ENCODE data around the gene TBC1D22A.

Gene TBC1D22A

DNA sequence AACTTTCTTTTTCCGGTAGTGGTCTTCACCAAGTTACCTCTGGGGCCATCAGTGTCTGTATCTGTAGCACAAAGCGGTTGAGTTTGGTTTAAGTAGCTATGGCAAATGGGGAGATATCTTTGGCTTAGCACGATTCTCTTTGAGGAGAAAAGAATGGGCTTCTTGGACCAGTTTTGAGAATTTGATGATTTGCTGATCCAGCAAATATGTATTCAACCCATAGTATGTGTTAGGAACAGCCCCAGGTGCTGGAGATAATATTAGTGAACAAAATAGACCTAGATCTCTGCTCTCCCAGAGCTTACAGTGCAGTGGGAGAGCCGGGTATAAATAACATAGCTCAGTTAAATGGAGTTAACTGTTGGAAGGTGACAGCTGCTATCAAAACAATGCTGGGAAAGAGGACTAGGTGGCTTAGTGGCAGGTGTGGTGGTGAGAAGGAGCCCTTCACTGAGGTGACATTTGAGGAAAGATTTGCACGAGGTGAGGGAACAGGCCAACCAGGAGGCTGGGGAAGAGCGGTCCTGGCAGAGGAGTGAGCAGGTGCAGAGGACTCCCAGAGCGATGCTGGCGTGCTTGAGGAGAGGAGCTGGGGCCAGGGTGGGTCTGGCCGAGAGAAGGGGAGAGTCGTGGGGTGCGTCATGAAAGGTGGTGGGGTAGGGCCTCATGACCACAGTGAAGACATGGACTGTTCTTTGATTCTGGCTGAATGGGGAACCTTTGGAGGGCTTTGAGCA is 5.0 kb downstream of the TBC1D22A start:
- no peak overlapping the region for H3K4me3 ChIP-seq (ENCODE audit: low read length)
- no peak for TF ChIP-seq ZNF274 (IDR thresholded peaks at IDR 0.05; ENCODE audit: low read depth, low read length)

DNA sequence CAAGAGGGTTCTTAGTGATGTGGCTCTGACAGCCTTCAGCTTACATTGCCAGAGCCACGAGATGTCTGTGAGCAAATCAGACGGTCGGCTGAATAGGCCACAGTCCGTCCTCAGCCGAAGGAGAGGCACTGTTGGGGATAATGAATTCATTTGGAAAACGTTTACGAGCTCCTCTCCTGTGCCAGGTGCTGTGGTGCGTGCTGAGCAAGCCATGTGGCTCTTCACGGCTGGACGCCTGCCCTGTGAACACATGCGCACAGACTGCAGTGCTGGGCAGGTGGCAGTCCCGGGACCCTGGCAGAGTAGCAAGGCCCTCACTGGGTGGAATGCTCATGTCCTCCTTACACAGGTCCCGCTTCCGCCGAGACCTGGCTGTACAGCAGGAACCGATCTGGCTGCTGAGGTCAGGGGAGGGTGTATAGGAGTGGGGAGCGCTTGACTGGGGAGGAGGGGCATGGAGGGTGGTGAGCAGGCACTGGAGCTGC is 6.8 kb downstream of the TBC1D22A start:
- no peak overlapping the region for H3K4me3 ChIP-seq (ENCODE audit: low read length)
- no peak for TF ChIP-seq ZNF274 (IDR thresholded peaks at IDR 0.05; ENCODE audit: low read depth, low read length)

DNA sequence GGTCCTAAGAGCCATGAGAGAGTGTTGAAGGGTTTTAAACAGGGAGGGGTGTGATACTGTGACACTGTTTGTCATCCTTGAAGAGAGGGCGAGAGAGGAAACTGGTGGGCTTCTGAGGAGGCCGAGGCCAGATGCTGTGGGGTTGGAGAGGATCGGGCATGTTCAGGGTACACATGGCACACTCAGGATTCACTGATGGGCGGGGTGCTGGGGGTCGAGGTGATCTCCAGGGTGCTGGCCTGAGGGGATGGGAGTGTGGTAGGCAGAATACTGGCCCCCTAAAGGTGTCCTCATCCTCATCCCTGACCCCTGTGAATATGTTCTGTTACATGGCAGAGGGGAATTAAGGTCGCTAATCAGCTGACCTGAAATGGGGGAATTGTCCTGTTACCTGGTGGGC is 7.3 kb downstream of the TBC1D22A start:
- no peak overlapping the region for H3K4me3 ChIP-seq (ENCODE audit: low read length)
- no peak for TF ChIP-seq ZNF274 (IDR thresholded peaks at IDR 0.05; ENCODE audit: low read depth, low read length)

DNA sequence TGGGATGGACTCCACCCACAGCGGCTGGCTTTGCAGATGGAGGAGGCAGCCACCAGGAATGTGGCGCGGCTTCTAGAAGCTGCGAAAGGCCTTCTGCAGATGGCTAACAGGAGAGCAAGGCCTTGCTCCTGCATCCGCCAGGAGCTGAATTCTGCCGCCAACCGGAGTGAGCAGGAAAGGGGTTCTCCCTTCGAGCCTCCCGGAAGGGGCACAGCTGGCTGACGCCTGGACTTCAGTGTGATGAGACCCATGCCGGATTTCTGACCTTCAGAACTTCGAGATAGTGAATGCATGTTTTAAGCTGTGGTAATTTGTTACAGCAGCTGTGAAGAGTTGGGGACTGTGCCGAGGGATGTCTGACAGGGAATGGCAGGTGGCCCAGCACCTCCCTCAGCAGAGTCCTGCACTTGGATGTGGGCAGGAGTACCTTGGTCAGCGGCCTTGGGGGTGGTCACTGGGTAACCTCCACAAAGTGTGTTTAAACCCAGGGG is 7.7 kb downstream of the TBC1D22A start:
- H3K4me3 ChIP-seq (ENCODE audit: low read length): peak overlapping the region; percentile 2; the same call in 1 of the 2 replicates

GRCh38 chr22:46770726-46771125 is 8.3 kb downstream of the TBC1D22A start:
- peak overlapping the region; percentile 2; the same call in 1 of the 2 replicates for H3K4me3 ChIP-seq (ENCODE audit: low read length)
- TF ChIP-seq ZNF274 (IDR thresholded peaks at IDR 0.05; ENCODE audit: low read depth, low read length): no peak

More for the DNA sequence above, 7.7 kb downstream of the TBC1D22A start:
- no peak for TF ChIP-seq ZNF274 (IDR thresholded peaks at IDR 0.05; ENCODE audit: low read depth, low read length)

DNA sequence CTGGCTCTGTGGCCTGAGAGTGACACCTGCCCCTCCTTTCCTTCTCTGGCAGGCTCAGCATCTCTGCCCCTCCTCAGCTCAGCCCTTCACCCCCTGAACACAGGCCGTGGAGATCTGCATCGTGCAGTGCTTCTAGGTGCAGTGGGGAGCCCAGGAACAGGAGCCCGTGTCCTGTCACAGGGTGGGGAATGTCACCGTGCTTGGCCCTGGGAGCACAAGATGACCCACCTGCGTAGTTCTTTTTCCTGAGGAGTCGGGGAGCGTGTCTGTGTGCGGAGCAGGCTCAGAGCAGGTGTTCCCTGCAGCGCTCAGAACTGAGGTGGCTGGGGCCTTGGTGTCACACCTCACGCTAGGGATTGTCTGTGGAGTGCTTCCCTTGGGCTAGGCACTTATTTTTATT is 10.6 kb downstream of the TBC1D22A start:
- no peak overlapping the region for H3K4me3 ChIP-seq (ENCODE audit: low read length)
- TF ChIP-seq ZNF274 (IDR thresholded peaks at IDR 0.05; ENCODE audit: low read depth, low read length): no peak

DNA sequence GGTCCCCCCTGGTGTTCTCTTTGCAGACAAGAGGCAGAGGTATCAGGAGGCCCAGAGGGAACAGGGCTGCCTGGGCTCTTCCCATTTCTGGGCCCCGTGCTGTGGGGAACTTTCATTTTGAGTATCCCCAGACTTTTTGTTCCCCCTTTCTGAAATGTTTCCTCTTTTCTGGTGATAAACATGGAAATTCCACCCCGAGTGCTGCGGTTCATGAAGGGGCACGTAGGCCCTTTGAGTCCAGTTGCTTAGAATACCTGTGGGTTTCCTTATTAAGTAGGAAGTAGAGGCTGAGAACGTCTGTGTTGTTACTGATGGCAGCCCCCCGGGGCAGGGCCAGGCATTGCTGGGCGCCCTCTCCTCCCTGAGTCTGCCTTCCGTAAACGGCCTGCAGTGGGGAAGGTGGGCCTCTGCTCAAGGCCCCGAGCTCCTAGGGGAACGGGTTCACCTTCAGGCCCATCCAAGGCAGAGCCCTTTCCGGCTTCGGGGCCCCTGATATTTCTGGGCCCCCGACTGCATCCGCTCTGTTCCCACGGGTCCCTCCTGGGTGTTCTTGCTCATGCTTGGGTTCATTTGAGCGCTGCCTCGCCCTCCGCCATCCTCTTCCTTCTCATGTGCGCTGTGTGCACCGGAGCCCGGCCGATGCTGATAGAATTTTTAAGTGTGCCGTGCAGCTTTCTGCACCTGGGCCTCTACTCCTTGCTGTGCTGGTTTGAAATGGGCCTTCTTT is 12.0 kb downstream of the TBC1D22A start:
- TF ChIP-seq ZNF274 (IDR thresholded peaks at IDR 0.05; ENCODE audit: low read depth, low read length): no peak
- H3K4me3 ChIP-seq (ENCODE audit: low read length): peak overlapping the region; percentile 47; the same call in 1 of the 2 replicates

DNA sequence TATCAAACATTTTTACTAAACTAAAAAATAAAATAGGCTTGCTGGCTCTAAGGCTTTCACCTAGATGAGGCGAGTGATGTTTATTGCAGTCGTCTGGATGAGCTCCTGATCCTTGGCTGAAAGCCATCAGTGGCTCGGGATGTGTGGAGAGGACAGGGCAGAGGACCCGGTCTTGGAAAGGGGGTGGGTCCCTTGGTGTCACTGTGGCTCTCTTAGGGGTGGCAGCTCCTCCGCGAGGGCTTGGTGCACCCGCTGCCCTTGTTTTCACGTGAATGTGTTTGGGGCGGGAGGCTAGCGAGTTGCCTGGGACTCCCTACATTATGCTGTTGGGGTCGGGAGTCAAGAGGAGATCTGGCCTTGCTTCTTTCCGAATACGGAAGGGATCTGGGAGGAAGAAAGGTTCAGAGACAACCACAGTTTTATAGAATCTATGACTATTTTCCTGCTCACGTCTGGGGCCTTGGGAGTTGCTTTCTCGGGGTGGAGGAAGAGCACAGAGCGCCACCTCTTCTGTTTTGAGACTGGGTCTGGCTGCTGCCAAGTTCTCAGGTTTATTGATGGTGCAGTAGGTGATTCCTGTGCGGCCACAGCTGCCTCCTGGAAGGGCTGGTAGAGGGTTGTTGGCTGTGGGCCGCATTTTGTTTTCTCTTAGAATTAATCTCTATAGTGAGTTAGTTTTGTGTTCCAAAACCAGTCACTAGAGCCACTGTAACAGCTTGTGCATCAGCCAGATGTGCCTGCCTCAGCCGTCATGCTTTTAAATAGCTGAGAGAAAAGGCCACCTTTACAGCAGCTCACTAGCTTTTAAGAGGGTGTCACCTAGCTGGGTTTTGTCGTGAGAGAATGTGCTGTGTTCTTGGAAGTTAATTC is 12.8 kb downstream of the TBC1D22A start:
- TF ChIP-seq ZNF274 (IDR thresholded peaks at IDR 0.05; ENCODE audit: low read depth, low read length): no peak
- H3K4me3 ChIP-seq (ENCODE audit: low read length): peak overlapping the region; percentile 47; the same call in 1 of the 2 replicates

DNA sequence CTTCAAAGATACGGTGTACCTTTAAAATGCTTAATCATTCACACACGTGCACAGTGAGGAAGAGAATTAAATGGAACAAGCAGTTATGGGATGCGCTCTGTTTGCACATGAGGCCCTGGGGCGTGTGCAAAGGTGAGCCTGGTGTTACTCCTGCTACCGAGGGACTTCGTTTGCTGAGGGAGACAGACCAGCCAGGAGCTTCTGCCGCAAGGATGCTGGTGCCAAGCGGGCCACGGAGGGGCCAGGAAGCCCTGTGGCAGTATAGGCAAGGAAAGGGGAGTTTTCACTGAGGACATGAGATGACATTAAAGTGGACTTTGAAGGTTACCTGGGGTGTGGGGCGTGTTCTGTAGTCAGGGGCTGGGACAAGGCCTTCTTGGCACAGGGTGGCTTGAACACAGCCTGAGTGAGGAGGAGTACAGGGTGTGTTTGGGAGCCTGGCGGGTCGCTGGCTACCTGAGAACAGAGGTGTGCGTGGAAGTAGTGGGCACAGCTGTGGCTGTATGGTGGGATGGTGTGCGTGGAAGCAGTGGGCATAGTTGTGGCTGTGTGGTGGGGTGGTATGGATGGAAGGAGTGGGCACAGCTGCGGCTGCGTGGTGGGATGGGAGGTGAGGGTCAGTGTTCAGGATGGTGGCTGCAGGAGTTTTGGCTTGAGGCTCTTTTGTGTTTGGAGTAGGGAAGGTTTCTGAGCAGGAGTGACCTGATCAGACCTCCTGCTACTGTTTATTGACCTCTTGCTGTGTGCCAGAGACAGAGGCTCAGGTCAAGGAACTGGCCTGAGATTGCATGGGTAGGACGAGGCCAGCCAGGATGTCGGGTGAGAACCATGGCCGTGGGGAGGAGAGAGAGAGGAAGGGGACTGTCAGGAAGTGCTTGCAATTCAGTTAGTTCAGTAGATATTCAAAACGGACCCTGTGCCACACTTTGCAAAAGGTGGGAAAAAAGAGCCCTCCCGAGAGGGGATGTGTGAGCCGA is 13.7 kb downstream of the TBC1D22A start:
- peak overlapping the region; percentile 47; the same call in 1 of the 2 replicates for H3K4me3 ChIP-seq (ENCODE audit: low read length)

GRCh38 chr22:46776876-46777608 is 14.6 kb downstream of the TBC1D22A start:
- no peak overlapping the region; the same call in 1 of the 2 replicates for H3K4me3 ChIP-seq (ENCODE audit: low read length)
- no peak for TF ChIP-seq ZNF274 (IDR thresholded peaks at IDR 0.05; ENCODE audit: low read depth, low read length)

More for the DNA sequence above, 13.7 kb downstream of the TBC1D22A start:
- TF ChIP-seq ZNF274 (IDR thresholded peaks at IDR 0.05; ENCODE audit: low read depth, low read length): no peak

GRCh38 chr22:46777609-46777970 is 15.1 kb downstream of the TBC1D22A start:
- no peak for TF ChIP-seq ZNF274 (IDR thresholded peaks at IDR 0.05; ENCODE audit: low read depth, low read length)
- H3K4me3 ChIP-seq (ENCODE audit: low read length): no peak overlapping the region; the same call in 1 of the 2 replicates

DNA sequence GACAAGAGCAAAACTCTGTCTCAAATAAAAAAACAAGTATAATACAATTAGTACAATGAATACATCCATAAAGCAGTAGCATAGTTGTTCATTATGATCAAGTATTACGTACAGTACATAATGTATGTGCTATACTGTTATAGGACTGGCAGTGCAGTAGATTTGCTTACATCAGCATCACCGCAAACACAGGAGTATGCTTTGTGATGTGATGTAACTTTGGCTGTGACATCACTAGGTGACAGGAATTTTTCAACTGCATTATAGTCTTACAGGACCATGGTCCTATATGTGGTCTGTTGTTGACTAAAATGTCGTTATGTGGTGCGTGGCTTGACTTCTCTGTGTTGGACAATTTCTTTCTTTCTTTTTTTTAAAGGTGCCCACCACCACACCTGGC is 16.6 kb downstream of the TBC1D22A start:
- H3K4me3 ChIP-seq (ENCODE audit: low read length): no peak overlapping the region
- TF ChIP-seq ZNF274 (IDR thresholded peaks at IDR 0.05; ENCODE audit: low read depth, low read length): no peak
